GM12878 (cell line): Measurements from ENCODE around the gene TBC1D19.

ENCODE experiments used
- CHD2 ChIP-seq: IDR thresholded peaks from 2 replicates; pipeline ENCODE4 v1.6.1; 2011; ENCODE audit warnings: low read depth, low read length, improper control_type of control experiment, borderline replicate concordance
- EZH2 ChIP-seq: IDR thresholded peaks from 2 replicates; pipeline ENCODE4 v1.6.1; 2012; ENCODE audit warnings: low read depth, mild to moderate bottlenecking, control low read depth, inconsistent platforms, low read length, borderline replicate concordance; ENCODE audit not compliant: control insufficient read depth
- NR2C2 ChIP-seq: IDR thresholded peaks from 2 replicates; pipeline ENCODE4 v1.6.1; 2011; ENCODE audit warnings: borderline replicate concordance, low read depth; ENCODE audit not compliant: control insufficient read depth, insufficient read length
- POLR2AphosphoS5 ChIP-seq: IDR thresholded peaks from 2 replicates; pipeline ENCODE4 v1.6.1; 2011; ENCODE audit warnings: mild to moderate bottlenecking, low read length, inconsistent platforms
- TF ChIP-seq, protein P1 (sequence below), 3 experiments: IDR thresholded peaks in 2 of 3; conservative IDR thresholded peaks in 1 of 3; 2 replicates each; pipeline ENCODE4 v1.5.1; 2011; ENCODE audit warnings: low read depth in 3 of 3, low read length in 3 of 3, mild to moderate bottlenecking in 3 of 3, control low read depth in 2 of 3, moderate library complexity in 2 of 3, inconsistent platforms in 1 of 3, mixed read lengths in 1 of 3; ENCODE audit not compliant: control insufficient read depth in 2 of 3, insufficient read depth in 1 of 3; ENCODE audit errors: extremely low read depth in 1 of 3

DNA sequence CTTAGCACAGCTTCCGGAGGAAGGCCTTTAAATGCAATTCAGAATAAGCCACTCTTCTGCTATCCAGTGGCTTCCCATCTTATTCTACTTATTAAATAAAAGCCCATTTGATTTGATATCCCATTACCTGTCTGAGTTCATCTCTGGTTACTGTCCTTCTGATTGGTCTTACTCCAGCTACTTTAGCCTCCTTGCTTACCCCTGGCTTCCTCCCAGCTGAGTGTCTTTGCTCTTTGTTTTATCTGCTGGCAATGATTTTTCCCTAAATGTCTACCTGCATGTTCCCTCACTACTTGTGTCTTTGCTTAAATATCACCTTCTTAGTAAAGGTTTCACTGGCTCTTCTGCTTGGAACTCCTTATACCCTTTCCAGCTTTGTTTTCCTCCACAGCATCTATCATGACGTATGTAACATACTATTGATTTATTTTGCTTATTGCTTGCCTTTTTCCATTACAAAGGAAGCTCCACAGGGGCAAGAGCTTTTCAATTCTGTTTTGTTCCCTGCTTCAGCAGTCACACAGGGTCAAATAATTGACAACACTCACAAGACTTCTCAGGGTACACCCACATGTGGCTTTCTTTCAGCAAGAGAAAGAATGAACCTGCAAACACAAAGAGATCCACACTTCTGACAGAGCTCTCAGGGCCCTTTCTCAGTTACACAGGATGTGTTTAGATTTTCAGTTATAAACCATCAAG, 63.8 kb downstream of the TBC1D19 start:
- TF ChIP-seq, protein P1, sequence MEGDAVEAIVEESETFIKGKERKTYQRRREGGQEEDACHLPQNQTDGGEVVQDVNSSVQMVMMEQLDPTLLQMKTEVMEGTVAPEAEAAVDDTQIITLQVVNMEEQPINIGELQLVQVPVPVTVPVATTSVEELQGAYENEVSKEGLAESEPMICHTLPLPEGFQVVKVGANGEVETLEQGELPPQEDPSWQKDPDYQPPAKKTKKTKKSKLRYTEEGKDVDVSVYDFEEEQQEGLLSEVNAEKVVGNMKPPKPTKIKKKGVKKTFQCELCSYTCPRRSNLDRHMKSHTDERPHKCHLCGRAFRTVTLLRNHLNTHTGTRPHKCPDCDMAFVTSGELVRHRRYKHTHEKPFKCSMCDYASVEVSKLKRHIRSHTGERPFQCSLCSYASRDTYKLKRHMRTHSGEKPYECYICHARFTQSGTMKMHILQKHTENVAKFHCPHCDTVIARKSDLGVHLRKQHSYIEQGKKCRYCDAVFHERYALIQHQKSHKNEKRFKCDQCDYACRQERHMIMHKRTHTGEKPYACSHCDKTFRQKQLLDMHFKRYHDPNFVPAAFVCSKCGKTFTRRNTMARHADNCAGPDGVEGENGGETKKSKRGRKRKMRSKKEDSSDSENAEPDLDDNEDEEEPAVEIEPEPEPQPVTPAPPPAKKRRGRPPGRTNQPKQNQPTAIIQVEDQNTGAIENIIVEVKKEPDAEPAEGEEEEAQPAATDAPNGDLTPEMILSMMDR (IDR thresholded peaks at IDR 0.05 in 2 of 3, conservative IDR thresholded peaks at IDR 0.05 in 1 of 3; ENCODE audit: control insufficient read depth in 2 of 3, extremely low read depth in 1 of 3, insufficient read depth in 1 of 3, low read depth in 3 of 3, low read length in 3 of 3) = no peak
- TF ChIP-seq CHD2 (no peak), POLR2AphosphoS5 (no peak), EZH2 (no peak), NR2C2 (no peak)
